Stimulated activated CD4-positive, alpha-beta T cell treated with anti-CD3 and anti-CD28 coated beads, Interleukin-15, amount 100 ng/mL, for 48 hours (primary cell): ENCODE data around the gene MDM2.
A peak's percentile ranks its signal among the peaks of the same experiment; 100 is the strongest.
"Not testable (repeated sequence)": the region's sequence is repeated elsewhere in the genome, so short reads cannot be mapped to it uniquely, and the experiment has no call there.

Experiments used
- DNase-seq, 2 donors: peaks; one replicate each; pipeline ENCODE4 v3.0.0-alpha.2; 2020; ENCODE audit warnings: low read depth in 2 of 2

Gene MDM2

GRCh38 chr12:68805592-68806120, 2.3 kb upstream of the MDM2 start:
- DNase-seq = no peak

- no peak for DNase-seq
Observed at GRCh38 chr12:68806488-68807237, 1.3 kb upstream of the MDM2 start.

GRCh38 chr12:68807274-68807575, 752 bp upstream of the MDM2 start:
- not testable (repeated sequence) for DNase-seq

- DNase-seq = peak; percentile 59 to 60
Observed at GRCh38 chr12:68808388-68809189, 612 bp downstream of the MDM2 start.

- DNase-seq = no peak
Observed at GRCh38 chr12:68809190-68810026, 1.4 kb downstream of the MDM2 start.

GRCh38 chr12:68810027-68810389, 2.0 kb downstream of the MDM2 start:
- DNase-seq = not testable (repeated sequence)

- not testable (repeated sequence) for DNase-seq
Observed at GRCh38 chr12:68811573-68811972, 3.6 kb downstream of the MDM2 start.

GRCh38 chr12:68812553-68813241, 4.7 kb downstream of the MDM2 start:
- no peak for DNase-seq

GRCh38 chr12:68813242-68813593, 5.2 kb downstream of the MDM2 start:
- DNase-seq = no peak

GRCh38 chr12:68814490-68815231, 6.7 kb downstream of the MDM2 start:
- DNase-seq = no peak

- DNase-seq = no peak
Observed at GRCh38 chr12:68815232-68815927, 7.4 kb downstream of the MDM2 start.

- no peak for DNase-seq
Observed at GRCh38 chr12:68815928-68816800, 8.2 kb downstream of the MDM2 start.

- DNase-seq = not testable (repeated sequence)
Observed at GRCh38 chr12:68819481-68819880, 11.5 kb downstream of the MDM2 start.

GRCh38 chr12:68821357-68822188, 13.6 kb downstream of the MDM2 start:
- no peak for DNase-seq

GRCh38 chr12:68823696-68824095, 15.7 kb downstream of the MDM2 start:
- no peak for DNase-seq

GRCh38 chr12:68824131-68824530, 16.2 kb downstream of the MDM2 start:
- no peak for DNase-seq

GRCh38 chr12:68824597-68825250, 16.7 kb downstream of the MDM2 start:
- no peak for DNase-seq
